SK-N-SH (cell line): ENCODE results near the gene SMARCA1. TPM values are rescaled to one million over a fixed set of nuclear protein-coding genes. Genes with fewer than 3 reads are reported as not detected.

ENCODE experiments used
- CTCF ChIA-PET: fragments of 300-600, 350-600 bp; formaldehyde crosslinking; extraction: SDS; loops from one replicate; lab custom pipeline; 2021; lab: Yijun Ruan, JAX
- POLR2A ChIA-PET: fragments of 350-600 bp; sonication (Branson Sonifier 250); formaldehyde crosslinking; extraction: SDS; loops from one replicate; lab custom pipeline; 2020; ENCODE audit warnings: antibody characterized with exemption, inconsistent platforms; lab: Yijun Ruan, JAX
- DNase-seq: peaks from one replicate; pipeline ENCODE4 v3.0.0; 2012
- H2AFZ ChIP-seq: fragments of 200-600 bp; sonication (generic); 2 replicates; pipeline ENCODE4 v1.8.1; 2016; ENCODE audit warnings: antibody characterized with exemption, mild to moderate bottlenecking, low read depth
- H3F3A ChIP-seq: fragments of 200-600 bp; sonication (generic); replicated peaks from 2 replicates; pipeline ENCODE3; 2016; ENCODE audit warnings: antibody characterized with exemption, mild to moderate bottlenecking; ENCODE audit not compliant: insufficient read depth
- H3K27ac ChIP-seq, 2 experiments: fragments of 200-500 bp in 1 of 2; fragments of 200-600 bp in 1 of 2; sonication (Bioruptor generic) in 1 of 2; sonication (generic), shearing (Covaris generic) in 1 of 2; 2 replicates each; pipeline versions ENCODE4 v1.5.1 to v1.6.1; 2014 to 2016; ENCODE audit warnings: low read depth in 2 of 2, inconsistent platforms in 1 of 2, low read length in 1 of 2, mild to moderate bottlenecking in 1 of 2, mixed read lengths in 1 of 2
- H3K27me3 ChIP-seq: fragments of 200-600 bp; sonication (generic), shearing (Covaris generic); 2 replicates; pipeline ENCODE4 v1.6.1; 2016; ENCODE audit warnings: mixed run types; ENCODE audit not compliant: insufficient read depth
- H3K36me3 ChIP-seq, 2 experiments: fragments of 200-500 bp in 1 of 2; fragments of 200-600 bp in 1 of 2; sonication (Bioruptor generic) in 1 of 2; sonication (generic) in 1 of 2; replicated peaks in 1 of 2; 2 replicates each; pipeline versions ENCODE3 to v1.5.1; 2014 to 2016; ENCODE audit warnings: low read length in 1 of 2, mild to moderate bottlenecking in 1 of 2; ENCODE audit not compliant: insufficient read depth in 2 of 2, control insufficient read depth in 1 of 2
- H3K4me1 ChIP-seq, 2 experiments: fragments of 200-500 bp in 1 of 2; fragments of 200-600 bp in 1 of 2; sonication (Bioruptor generic) in 1 of 2; sonication (generic), shearing (Covaris generic) in 1 of 2; 2 replicates each; pipeline versions ENCODE4 v1.5.1 to v1.6.1; 2014 to 2016; ENCODE audit warnings: low read depth in 1 of 2, low read length in 1 of 2, mixed run types in 1 of 2; ENCODE audit not compliant: insufficient read depth in 2 of 2, control insufficient read depth in 1 of 2
- H3K4me2 ChIP-seq: fragments of 200-600 bp; sonication (generic), shearing (Covaris generic); 2 replicates; pipeline ENCODE4 v1.6.1; 2017; ENCODE audit warnings: mixed run types
- H3K4me3 ChIP-seq, 2 experiments: fragments of 200-500 bp in 1 of 2; fragments of 200-600 bp in 1 of 2; sonication (Bioruptor generic) in 1 of 2; sonication (generic), shearing (Covaris generic) in 1 of 2; 2 replicates each; pipeline versions ENCODE4 v1.5.1 to v1.8.1; 2014 to 2016; ENCODE audit warnings: low read depth in 2 of 2, inconsistent platforms in 1 of 2, low read length in 1 of 2, mild to moderate bottlenecking in 1 of 2, mixed read lengths in 1 of 2, moderate library complexity in 1 of 2
- H3K79me2 ChIP-seq: fragments of 200-600 bp; sonication (generic); 2 replicates; pipeline ENCODE4 v1.8.1; 2017; ENCODE audit warnings: mild to moderate bottlenecking; ENCODE audit not compliant: insufficient read depth
- H3K9ac ChIP-seq: fragments of 200-600 bp; sonication (generic); 2 replicates; pipeline ENCODE4 v1.6.1; 2017; ENCODE audit warnings: mixed run types
- H3K9me2 ChIP-seq: fragments of 200-600 bp; sonication (generic); 2 replicates; pipeline ENCODE4 v1.6.1; 2017; ENCODE audit warnings: mixed run types
- H3K9me3 ChIP-seq: fragments of 200-600 bp; sonication (generic); 2 replicates; pipeline ENCODE4 v1.6.1; 2017; ENCODE audit warnings: mixed run types, mild to moderate bottlenecking, moderate library complexity
- H4K20me1 ChIP-seq: fragments of 200-600 bp; sonication (generic); 2 replicates; pipeline ENCODE4 v1.6.1; 2017; ENCODE audit warnings: mild to moderate bottlenecking, mixed run types; ENCODE audit not compliant: insufficient read depth
- CHD2 ChIP-seq: fragments of 150-350 bp; IDR thresholded peaks from 2 replicates; pipeline ENCODE4 v1.6.1; 2018; ENCODE audit warnings: low read length; ENCODE audit not compliant: partially characterized antibody
- ELF1 ChIP-seq: IDR thresholded peaks from 2 replicates; pipeline ENCODE4 v1.4.0; 2012
- EZH2phosphoT487 ChIP-seq: fragments of 200-600 bp; sonication (generic); IDR thresholded peaks from 2 replicates; pipeline ENCODE4 v1.6.1; 2017; ENCODE audit warnings: low read depth, mixed run types, mild to moderate bottlenecking, antibody characterized with exemption, moderate library complexity, borderline replicate concordance
- FOXM1 ChIP-seq: IDR thresholded peaks from 2 replicates; pipeline ENCODE4 v1.4.0; 2012; ENCODE audit warnings: low read depth, mild to moderate bottlenecking
- GABPA ChIP-seq: IDR thresholded peaks from 2 replicates; pipeline ENCODE4 v1.4.0; 2012; ENCODE audit warnings: low read depth, mild to moderate bottlenecking
- GATA2 ChIP-seq: sonication (generic); formaldehyde crosslinking; IDR thresholded peaks from 2 replicates; pipeline ENCODE4 v1.5.0; 2020; ENCODE audit warnings: mild to moderate bottlenecking, missing genetic modification reagents
- MXI1 ChIP-seq: IDR thresholded peaks from 2 replicates; pipeline ENCODE4 v1.6.1; 2012; ENCODE audit warnings: mild to moderate bottlenecking, low read depth, low read length, improper control_type of control experiment
- POLR2AphosphoS5 ChIP-seq: IDR thresholded peaks from 2 replicates; pipeline ENCODE4 v1.6.1; 2012; ENCODE audit warnings: low read depth, low read length
- RAD21 ChIP-seq: IDR thresholded peaks from 2 replicates; pipeline ENCODE4 v1.6.1; 2012; ENCODE audit warnings: mild to moderate bottlenecking, low read length
- RFX5 ChIP-seq: IDR thresholded peaks from 2 replicates; pipeline ENCODE4 v1.6.1; 2012; ENCODE audit warnings: mild to moderate bottlenecking, improper control_type of control experiment, low read length
- RXRA ChIP-seq: IDR thresholded peaks from 2 replicates; pipeline ENCODE4 v1.4.0; 2012; ENCODE audit warnings: low read depth, mild to moderate bottlenecking, borderline replicate concordance
- SIN3A ChIP-seq: IDR thresholded peaks from 2 replicates; pipeline ENCODE4 v1.6.1; 2012; ENCODE audit warnings: low read depth, mild to moderate bottlenecking, low read length, moderate library complexity, borderline replicate concordance
- TCF12 ChIP-seq: IDR thresholded peaks from 2 replicates; pipeline ENCODE4 v1.4.0; 2012
- YY1 ChIP-seq: IDR thresholded peaks from 2 replicates; pipeline ENCODE4 v1.4.0; 2012; ENCODE audit warnings: low read depth, mild to moderate bottlenecking
- WGBS: methylation state at CpG from one replicate; pipeline ENCODE4 v1.1.6; 2017; ENCODE audit warnings: low lambda C conversion rate; 5-methylcytosine and 5-hydroxymethylcytosine counted together
- polyA plus RNA-seq, 3 experiments: library from polyadenylated mRNA; depleted of rRNA; stranded (reverse); fragments of >200 nt; gene quantifications; 2 replicates each; pipeline ENCODE4 v1.2.3, GENCODE V29; 2012
- TF ChIP-seq, protein P1 (sequence below): IDR thresholded peaks from 2 replicates; pipeline ENCODE4 v1.4.0; 2012; ENCODE audit warnings: low read depth, borderline replicate concordance
- TF ChIP-seq, protein P2 (sequence below): IDR thresholded peaks from 2 replicates; pipeline ENCODE4 v1.6.1; 2012; ENCODE audit warnings: mild to moderate bottlenecking, low read depth, low read length, moderate library complexity
- TF ChIP-seq, protein P3 (sequence below): IDR thresholded peaks from 2 replicates; pipeline ENCODE4 v1.4.0; 2012; ENCODE audit warnings: low read depth, borderline replicate concordance

The SMARCA1 gene
- polyA plus RNA-seq, 1 of the 3 experiments (the other 2 are of a cell fraction): 17.1 TPM

DNA sequence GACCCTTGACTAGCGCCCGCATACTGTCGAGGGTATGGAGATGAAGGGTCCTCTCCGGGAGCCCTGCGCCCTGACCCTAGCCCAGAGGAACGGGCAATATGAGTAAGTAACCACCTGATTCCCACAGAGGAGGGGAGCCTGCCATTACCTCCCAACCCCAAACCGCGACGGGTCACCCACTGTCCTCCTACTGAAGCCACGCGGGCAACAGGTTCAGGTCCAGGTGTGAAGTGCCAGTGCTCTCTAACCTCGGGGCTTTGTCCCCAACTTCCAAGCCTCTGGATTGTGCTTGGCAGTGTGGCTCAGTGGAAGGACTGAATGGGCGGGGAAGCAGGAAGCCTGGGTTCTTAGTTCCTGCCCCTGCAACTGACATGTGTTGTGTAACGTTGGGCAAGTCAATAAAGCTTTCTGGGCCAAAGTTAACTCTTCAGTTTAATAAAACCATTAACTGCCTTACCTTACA lies 17.5 kb upstream of the SMARCA1 start:
- Histone ChIP-seq H3K4me2 (peak overlapping the region; percentile 85), H3K79me2 (peaks cover 11% of the 10 kb centered on the region; the same call in 1 of the 2 replicates), H3K9ac (peak overlapping the region; percentile 32; the same call in 1 of the 2 replicates), H3F3A (no peaks in the 10 kb centered on the region), H3K4me3 (peak overlapping the region; percentile 68 to 84), H3K27ac (no peak overlapping the region; a peak in 1 of 4 replicates), H4K20me1 (no peaks in the 10 kb centered on the region), H3K27me3 (no peaks in the 10 kb centered on the region), H3K4me1 (peaks cover 0 to 8% of the 10 kb centered on the region in 2 experiments; a peak in 1 of 4 replicates), H2AFZ (peak overlapping the region; percentile 85), H3K9me3 (no peaks in the 10 kb centered on the region), H3K36me3 (peaks cover 0 to 20% of the 10 kb centered on the region in 2 experiments), H3K9me2 (no peaks in the 10 kb centered on the region)
- TF ChIP-seq GATA2: no peak
- TF ChIP-seq ELF1: no peak
- TF ChIP-seq RXRA: no peak
- no peak for TF ChIP-seq FOXM1
- no peak for TF ChIP-seq RAD21
- no peak for TF ChIP-seq EZH2phosphoT487
- no peak for TF ChIP-seq RFX5
- no peak for TF ChIP-seq SIN3A
- no peak for TF ChIP-seq GABPA
- no peak for TF ChIP-seq YY1
- no peak for TF ChIP-seq TCF12
- TF ChIP-seq, protein P1, sequence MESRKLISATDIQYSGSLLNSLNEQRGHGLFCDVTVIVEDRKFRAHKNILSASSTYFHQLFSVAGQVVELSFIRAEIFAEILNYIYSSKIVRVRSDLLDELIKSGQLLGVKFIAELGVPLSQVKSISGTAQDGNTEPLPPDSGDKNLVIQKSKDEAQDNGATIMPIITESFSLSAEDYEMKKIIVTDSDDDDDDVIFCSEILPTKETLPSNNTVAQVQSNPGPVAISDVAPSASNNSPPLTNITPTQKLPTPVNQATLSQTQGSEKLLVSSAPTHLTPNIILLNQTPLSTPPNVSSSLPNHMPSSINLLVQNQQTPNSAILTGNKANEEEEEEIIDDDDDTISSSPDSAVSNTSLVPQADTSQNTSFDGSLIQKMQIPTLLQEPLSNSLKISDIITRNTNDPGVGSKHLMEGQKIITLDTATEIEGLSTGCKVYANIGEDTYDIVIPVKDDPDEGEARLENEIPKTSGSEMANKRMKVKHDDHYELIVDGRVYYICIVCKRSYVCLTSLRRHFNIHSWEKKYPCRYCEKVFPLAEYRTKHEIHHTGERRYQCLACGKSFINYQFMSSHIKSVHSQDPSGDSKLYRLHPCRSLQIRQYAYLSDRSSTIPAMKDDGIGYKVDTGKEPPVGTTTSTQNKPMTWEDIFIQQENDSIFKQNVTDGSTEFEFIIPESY: no peak
- TF ChIP-seq, protein P2, sequence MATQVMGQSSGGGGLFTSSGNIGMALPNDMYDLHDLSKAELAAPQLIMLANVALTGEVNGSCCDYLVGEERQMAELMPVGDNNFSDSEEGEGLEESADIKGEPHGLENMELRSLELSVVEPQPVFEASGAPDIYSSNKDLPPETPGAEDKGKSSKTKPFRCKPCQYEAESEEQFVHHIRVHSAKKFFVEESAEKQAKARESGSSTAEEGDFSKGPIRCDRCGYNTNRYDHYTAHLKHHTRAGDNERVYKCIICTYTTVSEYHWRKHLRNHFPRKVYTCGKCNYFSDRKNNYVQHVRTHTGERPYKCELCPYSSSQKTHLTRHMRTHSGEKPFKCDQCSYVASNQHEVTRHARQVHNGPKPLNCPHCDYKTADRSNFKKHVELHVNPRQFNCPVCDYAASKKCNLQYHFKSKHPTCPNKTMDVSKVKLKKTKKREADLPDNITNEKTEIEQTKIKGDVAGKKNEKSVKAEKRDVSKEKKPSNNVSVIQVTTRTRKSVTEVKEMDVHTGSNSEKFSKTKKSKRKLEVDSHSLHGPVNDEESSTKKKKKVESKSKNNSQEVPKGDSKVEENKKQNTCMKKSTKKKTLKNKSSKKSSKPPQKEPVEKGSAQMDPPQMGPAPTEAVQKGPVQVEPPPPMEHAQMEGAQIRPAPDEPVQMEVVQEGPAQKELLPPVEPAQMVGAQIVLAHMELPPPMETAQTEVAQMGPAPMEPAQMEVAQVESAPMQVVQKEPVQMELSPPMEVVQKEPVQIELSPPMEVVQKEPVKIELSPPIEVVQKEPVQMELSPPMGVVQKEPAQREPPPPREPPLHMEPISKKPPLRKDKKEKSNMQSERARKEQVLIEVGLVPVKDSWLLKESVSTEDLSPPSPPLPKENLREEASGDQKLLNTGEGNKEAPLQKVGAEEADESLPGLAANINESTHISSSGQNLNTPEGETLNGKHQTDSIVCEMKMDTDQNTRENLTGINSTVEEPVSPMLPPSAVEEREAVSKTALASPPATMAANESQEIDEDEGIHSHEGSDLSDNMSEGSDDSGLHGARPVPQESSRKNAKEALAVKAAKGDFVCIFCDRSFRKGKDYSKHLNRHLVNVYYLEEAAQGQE: no peak
- TF ChIP-seq CHD2: no peak
- TF ChIP-seq, protein P3, sequence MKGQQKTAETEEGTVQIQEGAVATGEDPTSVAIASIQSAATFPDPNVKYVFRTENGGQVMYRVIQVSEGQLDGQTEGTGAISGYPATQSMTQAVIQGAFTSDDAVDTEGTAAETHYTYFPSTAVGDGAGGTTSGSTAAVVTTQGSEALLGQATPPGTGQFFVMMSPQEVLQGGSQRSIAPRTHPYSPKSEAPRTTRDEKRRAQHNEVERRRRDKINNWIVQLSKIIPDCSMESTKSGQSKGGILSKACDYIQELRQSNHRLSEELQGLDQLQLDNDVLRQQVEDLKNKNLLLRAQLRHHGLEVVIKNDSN: no peak
- no peak for TF ChIP-seq POLR2AphosphoS5
- TF ChIP-seq MXI1: no peak
- CTCF ChIA-PET: interaction anchor here (0.5 to 1.4 kb wide), 11 partner anchors 11 to 61 kb away, joined by 3 to 7 read pairs (median 3); no protein-coding TSS in a partner anchor
- no peak for DNase-seq
- POLR2A ChIA-PET: no interaction called here
- WGBS: 14% methylated on average over 10 of the region's 14 CpGs
